Uterus (tissue), 2 donors: ENCODE results near the gene CBX2.

ENCODE experiments used
- POLR2A ChIP-seq, 2 donors: fragments of 450-650 bp; IDR thresholded peaks; one replicate each; pipeline ENCODE4 v1.6.1; 2016; ENCODE audit warnings: antibody characterized with exemption in 2 of 2, mild to moderate bottlenecking in 1 of 2, moderate library complexity in 1 of 2
- TF ChIP-seq, protein P1 (sequence below), 4 experiments: fragments of 200-600 bp in 2 of 4; fragments of 450-650 bp in 2 of 4; sonication (generic) in 2 of 4; IDR thresholded peaks; one replicate each; pipeline ENCODE4 v1.5.1; 2016 to 2019; ENCODE audit warnings: antibody characterized with exemption in 4 of 4, mild to moderate bottlenecking in 2 of 4, moderate library complexity in 1 of 4

DNA sequence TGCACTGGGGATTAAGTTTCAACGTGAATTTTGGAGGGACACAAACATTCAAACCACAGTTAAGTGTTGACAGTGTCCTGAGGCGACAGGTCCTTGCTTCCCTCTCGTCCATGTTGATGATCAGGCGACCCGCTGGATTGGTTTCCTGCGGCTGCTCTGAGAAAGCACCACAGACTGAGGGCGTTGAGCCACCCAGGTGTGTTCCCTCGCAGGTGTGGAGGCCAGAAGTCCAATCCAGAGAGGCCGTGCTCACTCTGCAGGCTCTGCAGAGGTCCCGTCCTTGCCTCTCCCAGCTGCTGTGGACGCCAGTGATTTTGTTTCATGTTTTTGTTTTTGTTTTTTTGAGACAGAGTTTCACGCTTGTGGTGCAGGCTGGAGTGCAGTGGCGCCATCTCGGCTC, 22.4 kb upstream of the CBX2 start:
- TF ChIP-seq POLR2A (IDR thresholded peaks at IDR 0.05) = no peak
- TF ChIP-seq, protein P1, sequence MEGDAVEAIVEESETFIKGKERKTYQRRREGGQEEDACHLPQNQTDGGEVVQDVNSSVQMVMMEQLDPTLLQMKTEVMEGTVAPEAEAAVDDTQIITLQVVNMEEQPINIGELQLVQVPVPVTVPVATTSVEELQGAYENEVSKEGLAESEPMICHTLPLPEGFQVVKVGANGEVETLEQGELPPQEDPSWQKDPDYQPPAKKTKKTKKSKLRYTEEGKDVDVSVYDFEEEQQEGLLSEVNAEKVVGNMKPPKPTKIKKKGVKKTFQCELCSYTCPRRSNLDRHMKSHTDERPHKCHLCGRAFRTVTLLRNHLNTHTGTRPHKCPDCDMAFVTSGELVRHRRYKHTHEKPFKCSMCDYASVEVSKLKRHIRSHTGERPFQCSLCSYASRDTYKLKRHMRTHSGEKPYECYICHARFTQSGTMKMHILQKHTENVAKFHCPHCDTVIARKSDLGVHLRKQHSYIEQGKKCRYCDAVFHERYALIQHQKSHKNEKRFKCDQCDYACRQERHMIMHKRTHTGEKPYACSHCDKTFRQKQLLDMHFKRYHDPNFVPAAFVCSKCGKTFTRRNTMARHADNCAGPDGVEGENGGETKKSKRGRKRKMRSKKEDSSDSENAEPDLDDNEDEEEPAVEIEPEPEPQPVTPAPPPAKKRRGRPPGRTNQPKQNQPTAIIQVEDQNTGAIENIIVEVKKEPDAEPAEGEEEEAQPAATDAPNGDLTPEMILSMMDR (IDR thresholded peaks at IDR 0.05) = no peak
